HepG2 (cell line): ENCODE data around the gene ACACB. TPM values are rescaled to one million over a fixed set of nuclear protein-coding genes. Genes with fewer than 3 reads are reported as not detected.

ENCODE experiments used
- ATAC-seq: fragments of 200-7000 bp; cut with Tn5 transposase; 3 replicates; pipeline ENCODE4 v1.9.1; 2020; ENCODE audit warnings: mild to moderate bottlenecking, moderate library complexity
- BruUV-seq: library from RNA; stranded (reverse); fragments of 400-500 nt; replicated peaks from 2 replicates; lab custom pipeline; 2021; lab: Mats Ljungman, UMichigan
- CTCF ChIA-PET: fragments of 300-600 bp; formaldehyde crosslinking; extraction: SDS; loops from one replicate; lab custom pipeline; 2021; ENCODE audit warnings: low total read pairs, inconsistent platforms, low intra/inter-chr PET ratio; lab: Yijun Ruan, JAX
- POLR2A ChIA-PET: fragments of 350-600 bp; sonication (Branson Sonifier 250); formaldehyde crosslinking; loops from one replicate; lab custom pipeline; 2020; ENCODE audit warnings: antibody characterized with exemption, inconsistent platforms; lab: Yijun Ruan, JAX
- DNase-seq: peaks from one replicate; pipeline ENCODE4 v3.0.0-alpha.2; 2015; ENCODE audit warnings: low spot score
- FAIRE-seq: peaks from 3 replicates; lab custom pipeline; 2011; peaks lifted over from hg19 to GRCh38; lab: Jason Lieb, UNC
- H2AFZ ChIP-seq: one replicate; pipeline ENCODE4 v1.6.1; 2011; ENCODE audit warnings: low read length, inconsistent platforms
- H3K27ac ChIP-seq: fragments of 300-600 bp; 3 replicates; pipeline ENCODE4 v1.8.0; 2011; ENCODE audit warnings: mixed run types, mild to moderate bottlenecking, mixed read lengths, low read length, inconsistent platforms; ENCODE audit not compliant: insufficient read depth; ENCODE audit errors: extremely low read length
- H3K27me3 ChIP-seq, 2 experiments: fragments of 200-600 bp in 1 of 2; 2 replicates in 1 of 2; 3 replicates in 1 of 2; pipeline versions ENCODE4 v1.6.0 to v1.8.0; 2011; ENCODE audit warnings: low read length in 2 of 2, mild to moderate bottlenecking in 2 of 2, moderate library complexity in 2 of 2, inconsistent platforms in 1 of 2; ENCODE audit not compliant: insufficient read depth in 2 of 2, control insufficient read depth in 1 of 2
- H3K36me3 ChIP-seq, 2 experiments: fragments of 200-600 bp in 1 of 2; replicated peaks in 1 of 2; 2 replicates in 1 of 2; 3 replicates in 1 of 2; pipeline versions ENCODE4 v1.5.1 to v1.8.0; 2011; ENCODE audit warnings: low read length in 2 of 2, inconsistent platforms in 1 of 2; ENCODE audit not compliant: insufficient read depth in 2 of 2, control insufficient read depth in 1 of 2
- H3K4me1 ChIP-seq: 2 replicates; pipeline ENCODE4 v1.5.1; 2012; ENCODE audit warnings: low read length, inconsistent platforms; ENCODE audit not compliant: insufficient read depth
- H3K4me2 ChIP-seq: 2 replicates; pipeline ENCODE4 v1.6.0; 2011; ENCODE audit warnings: low read depth, low read length, inconsistent platforms
- H3K4me3 ChIP-seq, 3 experiments: fragments of 200-600 bp in 1 of 3; sonication (generic), shearing (Covaris generic) in 1 of 3; replicated peaks in 1 of 3; 2 replicates each; pipeline ENCODE4 v1.5.1; 2011 to 2016; ENCODE audit warnings: low read length in 3 of 3, inconsistent platforms in 2 of 3, low read depth in 2 of 3, mild to moderate bottlenecking in 2 of 3, control low read depth in 1 of 3, mixed read lengths in 1 of 3; ENCODE audit not compliant: insufficient read depth in 1 of 3
- H3K79me2 ChIP-seq: one replicate; pipeline ENCODE4 v1.6.1; 2011; ENCODE audit warnings: low read length, inconsistent platforms; ENCODE audit not compliant: insufficient read depth
- H3K9ac ChIP-seq: 2 replicates; pipeline ENCODE4 v1.6.0; 2011; ENCODE audit warnings: mild to moderate bottlenecking, low read depth, low read length, inconsistent platforms; ENCODE audit not compliant: insufficient read depth
- H3K9me3 ChIP-seq: 2 replicates; pipeline ENCODE4 v1.5.1; 2012; ENCODE audit warnings: mild to moderate bottlenecking, low read length
- H4K20me1 ChIP-seq: 2 replicates; pipeline ENCODE4 v1.6.0; 2011; ENCODE audit warnings: inconsistent platforms, mild to moderate bottlenecking, low read length, moderate library complexity; ENCODE audit not compliant: insufficient read depth
- AGO1 ChIP-seq: fragments of 200-400 bp; formaldehyde crosslinking; IDR thresholded peaks from 2 replicates; pipeline ENCODE4 v1.6.1; 2017; ENCODE audit warnings: mild to moderate bottlenecking, low read depth, low read length, moderate library complexity; ENCODE audit not compliant: poor library complexity, severe bottlenecking
- FOXJ3 ChIP-seq: sonication (generic); formaldehyde crosslinking; IDR thresholded peaks from 2 replicates; pipeline ENCODE4 v1.4.0; 2020; ENCODE audit warnings: missing genetic modification reagents, mild to moderate bottlenecking, borderline replicate concordance
- HBP1 ChIP-seq: IDR thresholded peaks from 2 replicates; pipeline ENCODE4 v1.6.1; 2016; ENCODE audit warnings: low read depth, control low read depth
- MEIS2 ChIP-seq: sonication (generic); formaldehyde crosslinking; IDR thresholded peaks from 2 replicates; pipeline ENCODE4 v1.9.0; 2021; ENCODE audit warnings: mild to moderate bottlenecking, missing genetic modification reagents
- PRDM4 ChIP-seq: sonication (generic); formaldehyde crosslinking; IDR thresholded peaks from 2 replicates; pipeline ENCODE4 v1.9.0; 2021; ENCODE audit warnings: missing genetic modification reagents, borderline replicate concordance
- PTBP1 ChIP-seq: fragments of 200-400 bp; formaldehyde crosslinking; IDR thresholded peaks from 2 replicates; pipeline ENCODE4 v1.6.1; 2018; ENCODE audit warnings: low read length, low read depth; ENCODE audit not compliant: poor library complexity, severe bottlenecking
- RNF2 ChIP-seq: fragments of 450-650 bp; conservative IDR thresholded peaks from 2 replicates; pipeline ENCODE4 v1.6.1; 2016; ENCODE audit warnings: low read depth
- SALL2 ChIP-seq: sonication (generic); formaldehyde crosslinking; IDR thresholded peaks from 2 replicates; pipeline ENCODE4 v1.8.1; 2023; ENCODE audit warnings: mild to moderate bottlenecking, missing genetic modification reagents, inconsistent platforms
- THAP8 ChIP-seq: sonication (generic); formaldehyde crosslinking; IDR thresholded peaks from 2 replicates; pipeline ENCODE4 v1.5.1; 2020; ENCODE audit warnings: missing genetic modification reagents, mild to moderate bottlenecking, borderline replicate concordance
- ZBTB25 ChIP-seq: IDR thresholded peaks from 2 replicates; pipeline ENCODE4 v1.6.1; 2018; ENCODE audit warnings: missing genetic modification reagents
- ZFP62 ChIP-seq: sonication (generic); formaldehyde crosslinking; IDR thresholded peaks from 2 replicates; pipeline ENCODE4 v1.4.0; 2020; ENCODE audit warnings: missing genetic modification reagents
- ZNF383 ChIP-seq: sonication (generic); formaldehyde crosslinking; IDR thresholded peaks from 2 replicates; pipeline ENCODE4 v1.4.0; 2020; ENCODE audit warnings: missing genetic modification reagents, mild to moderate bottlenecking, borderline replicate concordance
- ZNF687 ChIP-seq: sonication (generic); formaldehyde crosslinking; IDR thresholded peaks from 2 replicates; pipeline ENCODE4 v1.5.1; 2020; ENCODE audit warnings: mild to moderate bottlenecking, missing genetic modification reagents, moderate library complexity
- ZNF772 ChIP-seq: sonication (generic); formaldehyde crosslinking; IDR thresholded peaks from 2 replicates; pipeline ENCODE4 v1.5.0; 2020; ENCODE audit warnings: mild to moderate bottlenecking, missing genetic modification reagents
- ZNF879 ChIP-seq: sonication (generic); formaldehyde crosslinking; IDR thresholded peaks from 2 replicates; pipeline ENCODE4 v1.8.1; 2023; ENCODE audit warnings: missing genetic modification reagents
- WGBS: methylation state at CpG from one replicate; pipeline ENCODE4 v1.1.6; 2017; ENCODE audit warnings: low lambda C conversion rate; 5-methylcytosine and 5-hydroxymethylcytosine counted together
- in situ Hi-C: cut with HindIII; loops from 2 replicates; pipeline ENCODE4 v1.10.0; 2017; ENCODE audit warnings: low pct_unique_long_range_greater_than_20kb; ENCODE audit not compliant: extremely low pct_ligation_motif_present
- intact Hi-C: fragments of 100-400 bp; cut with micrococcal nuclease; formaldehyde crosslinking; loops from one replicate; pipeline ENCODE4 v1.10.0; 2022; ENCODE audit not compliant: unreplicated experiment
- polyA plus RNA-seq, 8 experiments: library from polyadenylated mRNA; depleted of rRNA in 3 of 8; stranded (reverse) in 7 of 8; unstranded in 1 of 8; fragments of >200 nt; fragmentation: Illumina TruSeq in 4 of 8; extraction: Trizol in 4 of 8; gene quantifications; 2 replicates each; pipeline versions ENCODE4 v1.2.1 to v1.2.3, GENCODE V29; 2011 to 2016; ENCODE audit warnings: low read depth in 4 of 8, missing spikeins in 1 of 8, mixed read lengths in 1 of 8; ENCODE audit not compliant: insufficient read depth in 1 of 8
- total RNA-seq, 5 experiments: library from RNA; depleted of rRNA; stranded (reverse); fragments of >200 nt; fragmentation: Illumina TruSeq; extraction: Trizol; gene quantifications; 2 replicates each; pipeline ENCODE4 v1.2.3, GENCODE V29; 2016; ENCODE audit warnings: low read depth in 1 of 5

The ACACB gene
- total and polyA plus RNA-seq, 2 of the 13 experiments (the other 11 are each of a cell fraction or from before 2014, with no cell fraction given): 6.2 to 8.6 TPM

- CTCF ChIA-PET: no interaction called here
- no peak for DNase-seq
- no peak for FAIRE-seq
- Histone ChIP-seq H3K79me2 (peaks cover 2% of the 10 kb centered on the region), H3K36me3 (peaks cover 1 to 9% of the 10 kb centered on the region in 2 experiments; a peak in 1 of 5 replicates), H3K4me1 (peaks cover 5% of the 10 kb centered on the region; the same call in 1 of the 2 replicates), H3K27ac (no peak overlapping the region), H3K9me3 (no peaks in the 10 kb centered on the region), H3K4me2 (no peak overlapping the region), H2AFZ (no peak overlapping the region), H3K27me3 (no peaks in the 10 kb centered on the region), H4K20me1 (no peaks in the 10 kb centered on the region), H3K9ac (no peak overlapping the region), H3K4me3 (no peak overlapping the region)
- in situ Hi-C loops (no loop called here), intact Hi-C loops (no loop called here)
- 95% methylated on average over 3 of the region's 5 CpGs for WGBS
- ATAC-seq: no peak
- POLR2A ChIA-PET: no interaction called here
- TF ChIP-seq FOXJ3 (no peak), ZNF687 (CRISPR knock-in tag) (no peak), SALL2 (CRISPR knock-in tag) (no peak), HBP1 (no peak), MEIS2 (no peak), ZFP62 (no peak), ZNF383 (no peak), PRDM4 (no peak), ZNF879 (CRISPR knock-in tag) (no peak), AGO1 (no peak), RNF2 (no peak), THAP8 (CRISPR knock-in tag) (no peak), ZBTB25 (CRISPR knock-in tag) (no peak), ZNF772 (CRISPR knock-in tag) (no peak), PTBP1 (no peak)
- BruUV-seq: no TSS peak
These were observed 46.2 kb downstream of the ACACB start for GRCh38 chr12:109162551-109162950.
